IMR-90 (cell line): ENCODE measurements around the gene COL18A1. TPM values are rescaled to one million over a fixed set of nuclear protein-coding genes. Genes with fewer than 3 reads are reported as not detected.

Experiments
- ATAC-seq: fragments of 200-7000 bp; cut with Tn5 transposase; 2 replicates; pipeline ENCODE4 v1.9.1; 2020; ENCODE audit warnings: low read depth, mild to moderate bottlenecking, moderate library complexity
- BruUV-seq: library from RNA; stranded (reverse); fragments of 400-500 nt; replicated peaks from 2 replicates; lab custom pipeline; 2021; lab: Mats Ljungman, UMichigan
- CTCF ChIA-PET: fragments of 300-600 bp; formaldehyde crosslinking; extraction: SDS; loops from one replicate; lab custom pipeline; 2021; ENCODE audit warnings: antibody characterized with exemption; lab: Yijun Ruan, JAX
- POLR2A ChIA-PET: fragments of 300-600 bp; sonication (Branson Sonifier 250); formaldehyde crosslinking; loops from one replicate; lab custom pipeline; 2022; ENCODE audit warnings: antibody characterized with exemption; ENCODE audit not compliant: unreplicated experiment; lab: Charles Lee
- DNase-seq: peaks from one replicate; pipeline ENCODE4 v3.0.0; 2013
- H2AFZ ChIP-seq: replicated peaks from 2 replicates; pipeline ENCODE3; 2013; ENCODE audit warnings: low read length, mild to moderate bottlenecking; ENCODE audit not compliant: poor library complexity
- H2AK5ac ChIP-seq: 2 replicates; pipeline ENCODE4 v1.6.1; 2013; ENCODE audit warnings: low read depth, low read length, inconsistent platforms
- H2AK9ac ChIP-seq: replicated peaks from 2 replicates; pipeline ENCODE3; 2013; ENCODE audit warnings: mild to moderate bottlenecking, low read depth, low read length, moderate library complexity; ENCODE audit not compliant: poor library complexity
- H2BK120ac ChIP-seq: 2 replicates; pipeline ENCODE4 v1.6.1; 2013; ENCODE audit warnings: low read depth, low read length, inconsistent platforms
- H2BK15ac ChIP-seq: 3 replicates; pipeline ENCODE4 v1.6.1; 2013; ENCODE audit warnings: low read depth, low read length, inconsistent platforms
- H2BK20ac ChIP-seq: 2 replicates; pipeline ENCODE4 v1.6.1; 2013; ENCODE audit warnings: low read depth, mild to moderate bottlenecking, inconsistent platforms, low read length, moderate library complexity
- H2BK5ac ChIP-seq: 2 replicates; pipeline ENCODE4 v1.6.1; 2013; ENCODE audit warnings: mild to moderate bottlenecking, low read depth, low read length, inconsistent platforms; ENCODE audit not compliant: poor library complexity, severe bottlenecking
- H3K14ac ChIP-seq: replicated peaks from 2 replicates; pipeline ENCODE4 v1.6.1; 2013; ENCODE audit warnings: low read depth, low read length, inconsistent platforms
- H3K18ac ChIP-seq: 2 replicates; pipeline ENCODE4 v1.6.1; 2013; ENCODE audit warnings: low read depth, low read length, control low read depth
- H3K23ac ChIP-seq: 2 replicates; pipeline ENCODE4 v1.6.1; 2013; ENCODE audit warnings: low read depth, low read length, inconsistent platforms
- H3K27ac ChIP-seq: 2 replicates; pipeline ENCODE4 v1.5.1; 2013; ENCODE audit warnings: mild to moderate bottlenecking, control low read depth, low read length; ENCODE audit not compliant: insufficient read depth
- H3K27me3 ChIP-seq: 2 replicates; pipeline ENCODE4 v1.6.1; 2013; ENCODE audit warnings: low read length; ENCODE audit not compliant: control insufficient read depth, insufficient read depth
- H3K36me3 ChIP-seq: 2 replicates; pipeline ENCODE4 v1.6.1; 2013; ENCODE audit warnings: low read length, mixed read lengths; ENCODE audit not compliant: control insufficient read depth, insufficient read depth
- H3K4ac ChIP-seq: 2 replicates; pipeline ENCODE4 v1.6.1; 2013; ENCODE audit warnings: low read depth, low read length, inconsistent platforms
- H3K4me1 ChIP-seq: 2 replicates; pipeline ENCODE4 v1.6.1; 2013; ENCODE audit warnings: low read length, mixed read lengths; ENCODE audit not compliant: control insufficient read depth, insufficient read depth
- H3K4me2 ChIP-seq: 2 replicates; pipeline ENCODE4 v1.6.1; 2013; ENCODE audit warnings: low read depth, mild to moderate bottlenecking, control low read depth, low read length, moderate library complexity
- H3K4me3 ChIP-seq: 2 replicates; pipeline ENCODE4 v1.5.1; 2013; ENCODE audit warnings: low read depth, mild to moderate bottlenecking, control low read depth, low read length, moderate library complexity; ENCODE audit not compliant: insufficient read depth
- H3K56ac ChIP-seq: 2 replicates; pipeline ENCODE4 v1.6.1; 2013; ENCODE audit warnings: low read length, inconsistent platforms; ENCODE audit not compliant: insufficient read depth; ENCODE audit errors: extremely low read depth
- H3K79me1 ChIP-seq, 2 experiments: 2 replicates each; pipeline ENCODE4 v1.6.1; 2013; ENCODE audit warnings: low read length in 2 of 2, inconsistent platforms in 1 of 2, low read depth in 1 of 2
- H3K9ac ChIP-seq: 2 replicates; pipeline ENCODE4 v1.6.1; 2013; ENCODE audit warnings: low read depth, low read length, control low read depth
- H3K9me1 ChIP-seq: 2 replicates; pipeline ENCODE4 v1.6.1; 2013; ENCODE audit warnings: low read length, inconsistent platforms; ENCODE audit not compliant: insufficient read depth
- H3K9me3 ChIP-seq: 2 replicates; pipeline ENCODE4 v1.6.1; 2013; ENCODE audit warnings: low read length; ENCODE audit not compliant: control insufficient read depth, insufficient read depth
- H4K20me1 ChIP-seq: 2 replicates; pipeline ENCODE4 v1.6.1; 2013; ENCODE audit warnings: low read length, inconsistent platforms; ENCODE audit not compliant: insufficient read depth
- H4K5ac ChIP-seq: 2 replicates; pipeline ENCODE4 v1.6.1; 2013; ENCODE audit warnings: mild to moderate bottlenecking, low read depth, low read length, control low read depth
- H4K8ac ChIP-seq, 2 experiments: 2 replicates each; pipeline ENCODE4 v1.6.1; 2013; ENCODE audit warnings: low read depth in 2 of 2, low read length in 2 of 2, control low read depth in 1 of 2, inconsistent platforms in 1 of 2
- H4K91ac ChIP-seq: 2 replicates; pipeline ENCODE4 v1.6.1; 2013; ENCODE audit warnings: low read depth, low read length, inconsistent platforms; ENCODE audit not compliant: insufficient read depth
- BHLHE40 ChIP-seq: fragments of 150-350 bp; IDR thresholded peaks from 2 replicates; pipeline ENCODE4 v1.6.1; 2016; ENCODE audit warnings: mild to moderate bottlenecking, low read depth, low read length
- CEBPB ChIP-seq: IDR thresholded peaks from 2 replicates; pipeline ENCODE4 v1.6.1; 2012; ENCODE audit warnings: low read depth, low read length, improper control_type of control experiment
- CTCF ChIP-seq: conservative IDR thresholded peaks from 2 replicates; pipeline ENCODE4 v1.5.1; 2012; ENCODE audit warnings: mild to moderate bottlenecking, low read depth, low read length, improper control_type of control experiment
- FOS ChIP-seq: fragments of 150-350 bp; IDR thresholded peaks from 2 replicates; pipeline ENCODE4 v1.6.1; 2016; ENCODE audit warnings: low read depth, low read length
- MAFK ChIP-seq: IDR thresholded peaks from 2 replicates; pipeline ENCODE4 v1.6.1; 2012; ENCODE audit warnings: low read depth, low read length, improper control_type of control experiment
- MAZ ChIP-seq: IDR thresholded peaks from 2 replicates; pipeline ENCODE4 v1.6.1; 2012; ENCODE audit warnings: low read depth, mild to moderate bottlenecking, low read length, improper control_type of control experiment, moderate library complexity, borderline replicate concordance
- MXI1 ChIP-seq: IDR thresholded peaks from 2 replicates; pipeline ENCODE4 v1.6.1; 2012; ENCODE audit warnings: low read depth, mild to moderate bottlenecking, low read length, moderate library complexity, borderline replicate concordance
- POLR2A ChIP-seq: IDR thresholded peaks from 2 replicates; pipeline ENCODE4 v1.6.1; 2012; ENCODE audit warnings: mild to moderate bottlenecking, low read depth, low read length
- RAD21 ChIP-seq: IDR thresholded peaks from 2 replicates; pipeline ENCODE4 v1.6.1; 2012; ENCODE audit warnings: low read length, improper control_type of control experiment
- SMC3 ChIP-seq: fragments of 150-350 bp; IDR thresholded peaks from 2 replicates; pipeline ENCODE4 v1.6.1; 2016; ENCODE audit warnings: low read depth, mild to moderate bottlenecking, antibody characterized with exemption, low read length, moderate library complexity
- USF2 ChIP-seq: fragments of 150-350 bp; IDR thresholded peaks from 2 replicates; pipeline ENCODE4 v1.6.1; 2017; ENCODE audit warnings: mild to moderate bottlenecking, antibody characterized with exemption, low read length, low read depth
- WGBS, 2 experiments: methylation state at CpG; one replicate each; pipeline versions ENCODE4 v1.1.5 to v1.1.7; 2013; ENCODE audit warnings: missing lambda C conversion rate in 2 of 2; ENCODE audit not compliant: insufficient read length in 1 of 2; ENCODE audit errors: extremely low coverage in 2 of 2; 5-methylcytosine and 5-hydroxymethylcytosine counted together
- dilution Hi-C: fragments of 300-500 bp; cut with HindIII; formaldehyde crosslinking; loops from one replicate; pipeline ENCODE4 v1.14.3; 2018; ENCODE audit warnings: low sequenced_read_pairs; ENCODE audit not compliant: unreplicated experiment
- in situ Hi-C: fragments of 300-500 bp; cut with MboI; formaldehyde crosslinking; loops from 3 replicates; pipeline ENCODE4 v1.14.3; 2019; ENCODE audit warnings: low sequenced_read_pairs, inconsistent platforms, mixed read lengths
- intact Hi-C: fragments of 100-400 bp; cut with micrococcal nuclease; formaldehyde crosslinking; loops from 2 replicates; pipeline ENCODE4 v1.10.0; 2022
- polyA plus RNA-seq, 3 experiments: library from polyadenylated mRNA; depleted of rRNA; stranded (reverse); fragments of >200 nt; gene quantifications; 2 replicates each; pipeline ENCODE4 v1.2.3, GENCODE V29; 2012; ENCODE audit warnings: low replicate concordance in 1 of 3
- total RNA-seq: library from RNA; depleted of rRNA; stranded (reverse); fragments of >200 nt; gene quantifications from 2 replicates; pipeline ENCODE4 v1.2.3, GENCODE V29; 2012
- TF ChIP-seq, protein P1 (sequence below): fragments of 150-350 bp; IDR thresholded peaks from 2 replicates; pipeline ENCODE4 v1.6.1; 2016; ENCODE audit warnings: low read depth, mild to moderate bottlenecking, low read length, moderate library complexity, borderline replicate concordance

COL18A1 gene
- total and polyA plus RNA-seq, 2 of the 4 experiments (the other 2 are of a cell fraction) = 4.3 to 46.7 TPM

GRCh38 chr21:45386336-45386727, 18.6 kb upstream of the COL18A1 start:
- Histone ChIP-seq H2AK9ac (peak overlapping the region; percentile 21), H4K5ac (no peak overlapping the region), H3K4me1 (peaks cover 18% of the 10 kb centered on the region), H3K9ac (no peak overlapping the region), H2AK5ac (peak overlapping the region; percentile 57; the same call in 1 of the 2 replicates), H3K14ac (peak overlapping the region; percentile 2; the same call in 1 of the 2 replicates), H3K4ac (peak overlapping the region; percentile 51), H4K91ac (peak overlapping the region; percentile 49), H3K9me3 (no peaks in the 10 kb centered on the region), H2AFZ (peak overlapping the region; percentile 55), H3K79me1 (peaks cover 0 to 6% of the 10 kb centered on the region in 2 experiments; a peak in 2 of 4 replicates), H2BK5ac (peak overlapping the region; percentile 7), H3K18ac (no peak overlapping the region; the same call in none of the 2 replicates), H3K9me1 (peaks cover 21% of the 10 kb centered on the region), H3K27ac (peak overlapping the region; percentile 15; the same call in 1 of the 2 replicates), H3K56ac (no peak overlapping the region), H3K23ac (no peak overlapping the region), H2BK15ac (peak overlapping the region; percentile 0; the same call in 1 of the 3 replicates), H2BK20ac (peak overlapping the region; percentile 76), H4K20me1 (no peaks in the 10 kb centered on the region), H3K27me3 (no peaks in the 10 kb centered on the region), H3K4me3 (no peak overlapping the region), H3K36me3 (no peaks in the 10 kb centered on the region), H4K8ac (peak overlapping the region in 1 of 2 experiments; percentile 43; a peak in 1 of 4 replicates), H3K4me2 (peak overlapping the region; percentile 65), H2BK120ac (peak overlapping the region; percentile 58)
- dilution Hi-C loops (no loop called here), intact Hi-C loops (loop anchor here (1.0 to 5.0 kb wide), 4 partner anchors 8 to 94 kb away; no protein-coding TSS in a partner anchor), in situ Hi-C loops (loop anchor here (10.0 kb wide), 1 partner anchor 62 kb away; no protein-coding TSS in a partner anchor)
- POLR2A ChIA-PET = no interaction called here
- WGBS, 2 experiments = 83% methylated on average over 10 of the region's 11 CpGs; no CpG with 5 or more reads in 1 of the 2 experiments
- TF ChIP-seq RAD21 (no peak), CTCF (no peak), CEBPB (no peak), MAFK (no peak), MAZ (no peak), FOS (no peak), BHLHE40 (no peak), SMC3 (no peak), MXI1 (no peak), POLR2A (no peak), USF2 (no peak)
- TF ChIP-seq, protein P1, sequence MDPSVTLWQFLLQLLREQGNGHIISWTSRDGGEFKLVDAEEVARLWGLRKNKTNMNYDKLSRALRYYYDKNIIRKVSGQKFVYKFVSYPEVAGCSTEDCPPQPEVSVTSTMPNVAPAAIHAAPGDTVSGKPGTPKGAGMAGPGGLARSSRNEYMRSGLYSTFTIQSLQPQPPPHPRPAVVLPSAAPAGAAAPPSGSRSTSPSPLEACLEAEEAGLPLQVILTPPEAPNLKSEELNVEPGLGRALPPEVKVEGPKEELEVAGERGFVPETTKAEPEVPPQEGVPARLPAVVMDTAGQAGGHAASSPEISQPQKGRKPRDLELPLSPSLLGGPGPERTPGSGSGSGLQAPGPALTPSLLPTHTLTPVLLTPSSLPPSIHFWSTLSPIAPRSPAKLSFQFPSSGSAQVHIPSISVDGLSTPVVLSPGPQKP = no peak
- ATAC-seq (no peak), DNase-seq (no peak)
- CTCF ChIA-PET = interaction anchor here (1.1 to 1.6 kb wide), 3 partner anchors 69 to 246 kb away, joined by 3 to 8 read pairs (median 3); no protein-coding TSS in a partner anchor
- no TSS peak for BruUV-seq
